MG63 (cell line): ENCODE data around the gene TFF2. TPM values are rescaled to one million over a fixed set of nuclear protein-coding genes. Genes with fewer than 3 reads are reported as not detected.

Experiments used
- DNase-seq: peaks from one replicate; pipeline ENCODE4 v3.0.0-alpha.2; 2020
- H3K27me3 ChIP-seq: fragments of 250-450 bp; sonication (Bioruptor Pico); 2 replicates; pipeline ENCODE4 v1.5.1; 2020; ENCODE audit warnings: mild to moderate bottlenecking, moderate library complexity
- H3K36me3 ChIP-seq: fragments of 250-450 bp; sonication (Bioruptor Pico); 2 replicates; pipeline ENCODE4 v1.5.1; 2020; ENCODE audit warnings: mild to moderate bottlenecking, moderate library complexity
- H3K4me3 ChIP-seq: fragments of 250-450 bp; sonication (Bioruptor Pico); 2 replicates; pipeline ENCODE4 v1.5.1; 2020; ENCODE audit warnings: mild to moderate bottlenecking, moderate library complexity
- H3K9me3 ChIP-seq: fragments of 250-450 bp; sonication (Bioruptor Pico); 2 replicates; pipeline ENCODE4 v1.5.1; 2020; ENCODE audit warnings: mild to moderate bottlenecking, moderate library complexity
- total RNA-seq: library from RNA; depleted of rRNA; stranded (reverse); fragments of >200 nt; shearing (Covaris generic); gene quantifications from 2 replicates; pipeline ENCODE4 v1.2.3, GENCODE V29; 2014; ENCODE audit warnings: low replicate concordance

Gene TFF2
- total RNA-seq, 1 experiment from 2014 or later, result not detected

DNA sequence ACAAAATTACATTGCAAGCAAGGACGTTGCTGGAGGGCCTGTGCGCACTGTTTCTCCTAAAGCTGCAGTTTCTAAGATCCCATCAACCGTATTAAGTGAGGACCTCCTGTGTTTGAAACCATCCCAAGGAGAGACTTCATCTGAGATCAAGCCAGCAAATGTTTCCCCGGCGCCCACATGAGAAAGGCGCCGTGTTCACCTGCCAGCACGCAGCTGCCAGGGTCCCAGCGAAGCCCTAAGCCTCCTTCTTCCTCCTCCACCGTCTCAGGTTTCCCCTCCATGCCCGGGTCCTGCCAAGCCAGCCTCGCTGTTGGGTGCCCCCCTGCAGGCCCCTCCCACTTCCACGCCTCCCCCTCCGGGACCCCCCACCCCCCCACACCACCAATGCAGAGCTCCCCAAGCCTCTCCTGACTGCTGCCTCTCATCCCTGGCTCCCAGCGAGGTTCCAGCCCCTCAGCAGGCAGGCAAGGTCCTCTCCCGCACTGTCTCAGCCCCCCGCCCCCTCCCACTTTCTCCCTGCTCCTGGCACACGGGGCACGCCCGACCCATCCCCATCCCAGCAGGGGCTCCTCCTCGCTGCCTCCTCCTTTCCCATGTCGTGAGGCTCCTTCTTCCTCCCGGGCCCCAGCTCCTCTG, 24.2 kb upstream of the TFF2 start:
- peaks cover under 1% of the 10 kb centered on the region; the same call in 1 of the 2 replicates for H3K27me3 ChIP-seq
- no peak overlapping the region for H3K4me3 ChIP-seq
- no peaks in the 10 kb centered on the region for H3K9me3 ChIP-seq
- H3K36me3 ChIP-seq, result no peaks in the 10 kb centered on the region
- no peak for DNase-seq

- no peak for DNase-seq
- Histone ChIP-seq H3K9me3 (no peaks in the 10 kb centered on the region), H3K27me3 (no peaks in the 10 kb centered on the region), H3K36me3 (no peaks in the 10 kb centered on the region), H3K4me3 (no peak overlapping the region)
Measured at GRCh38 chr21:42374457-42374856, 23.7 kb upstream of the TFF2 start.

DNA sequence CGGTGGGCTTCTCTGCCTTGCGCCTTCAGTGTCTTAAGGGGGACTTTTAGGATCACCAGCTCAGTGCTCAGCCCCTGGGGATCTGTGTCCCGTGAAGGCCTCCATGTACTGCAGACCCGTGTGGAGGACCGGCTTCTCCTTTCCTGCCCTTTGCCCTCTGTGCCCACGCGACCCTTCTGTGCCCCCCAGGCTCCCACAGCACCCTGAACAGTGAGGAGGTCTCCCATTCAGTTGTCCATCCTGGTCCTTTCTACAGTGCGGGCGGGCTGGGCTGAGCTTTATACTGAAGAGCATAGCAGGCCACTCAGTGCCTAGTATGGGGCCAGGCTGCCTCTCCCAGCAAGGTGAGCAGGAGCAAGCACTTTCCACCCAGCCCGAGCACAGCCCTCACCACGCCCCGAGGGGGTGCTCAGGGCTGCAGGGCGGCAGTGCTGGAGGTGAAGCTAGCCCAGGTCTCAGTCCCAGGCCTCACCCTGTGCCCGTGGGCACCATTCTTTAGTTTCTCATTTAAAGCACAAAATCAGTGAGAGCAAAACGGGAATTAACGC, 23.2 kb upstream of the TFF2 start:
- H3K36me3 ChIP-seq, result no peaks in the 10 kb centered on the region
- H3K9me3 ChIP-seq, result no peaks in the 10 kb centered on the region
- H3K27me3 ChIP-seq, result no peaks in the 10 kb centered on the region
- no peak for DNase-seq
- no peak overlapping the region for H3K4me3 ChIP-seq

DNA sequence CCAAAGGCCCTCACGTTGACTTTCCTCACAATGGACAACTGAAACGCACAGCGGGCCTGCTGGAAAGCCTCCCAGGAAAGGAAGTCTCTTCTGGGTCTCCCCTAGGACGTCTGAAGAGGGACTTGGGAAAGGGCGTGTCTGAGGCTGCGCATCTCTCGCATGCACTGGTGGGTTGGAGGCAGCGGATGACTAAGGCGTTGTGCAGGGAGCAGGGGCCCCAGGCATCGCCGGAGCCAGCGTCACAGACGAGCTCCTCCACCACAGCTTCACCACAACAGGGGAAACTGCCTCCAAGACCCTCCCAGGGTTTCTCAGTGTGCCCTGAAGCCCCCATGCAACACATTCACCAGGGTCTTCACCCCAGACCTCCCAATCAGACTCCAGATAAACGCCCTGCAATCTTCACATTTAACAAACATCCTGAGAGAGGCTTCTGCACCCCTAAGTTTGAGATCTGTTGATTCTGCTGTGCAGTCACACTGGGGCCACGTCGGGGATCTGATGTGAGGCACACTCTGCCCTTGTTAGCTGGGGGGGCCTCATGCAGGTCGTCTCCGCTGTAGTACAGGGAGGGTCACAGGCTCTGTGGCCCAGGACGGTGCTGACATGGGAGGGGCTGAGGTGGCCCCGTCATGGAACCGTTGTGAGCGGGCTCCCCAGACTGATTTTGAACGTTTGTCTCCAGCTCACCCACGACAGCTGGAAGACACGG, 22.6 kb upstream of the TFF2 start:
- no peaks in the 10 kb centered on the region for H3K27me3 ChIP-seq
- DNase-seq, result no peak
- no peak overlapping the region for H3K4me3 ChIP-seq
- no peaks in the 10 kb centered on the region for H3K36me3 ChIP-seq
- H3K9me3 ChIP-seq, result no peaks in the 10 kb centered on the region

GRCh38 chr21:42370894-42371654, 20.3 kb upstream of the TFF2 start:
- H3K4me3 ChIP-seq, result no peak overlapping the region
- DNase-seq, result no peak
- no peaks in the 10 kb centered on the region for H3K9me3 ChIP-seq
- no peaks in the 10 kb centered on the region for H3K36me3 ChIP-seq
- no peaks in the 10 kb centered on the region for H3K27me3 ChIP-seq

GRCh38 chr21:42369821-42370220, 19.0 kb upstream of the TFF2 start:
- Histone ChIP-seq H3K4me3 (no peak overlapping the region), H3K9me3 (no peaks in the 10 kb centered on the region), H3K27me3 (no peaks in the 10 kb centered on the region), H3K36me3 (no peaks in the 10 kb centered on the region)
- no peak for DNase-seq

DNA sequence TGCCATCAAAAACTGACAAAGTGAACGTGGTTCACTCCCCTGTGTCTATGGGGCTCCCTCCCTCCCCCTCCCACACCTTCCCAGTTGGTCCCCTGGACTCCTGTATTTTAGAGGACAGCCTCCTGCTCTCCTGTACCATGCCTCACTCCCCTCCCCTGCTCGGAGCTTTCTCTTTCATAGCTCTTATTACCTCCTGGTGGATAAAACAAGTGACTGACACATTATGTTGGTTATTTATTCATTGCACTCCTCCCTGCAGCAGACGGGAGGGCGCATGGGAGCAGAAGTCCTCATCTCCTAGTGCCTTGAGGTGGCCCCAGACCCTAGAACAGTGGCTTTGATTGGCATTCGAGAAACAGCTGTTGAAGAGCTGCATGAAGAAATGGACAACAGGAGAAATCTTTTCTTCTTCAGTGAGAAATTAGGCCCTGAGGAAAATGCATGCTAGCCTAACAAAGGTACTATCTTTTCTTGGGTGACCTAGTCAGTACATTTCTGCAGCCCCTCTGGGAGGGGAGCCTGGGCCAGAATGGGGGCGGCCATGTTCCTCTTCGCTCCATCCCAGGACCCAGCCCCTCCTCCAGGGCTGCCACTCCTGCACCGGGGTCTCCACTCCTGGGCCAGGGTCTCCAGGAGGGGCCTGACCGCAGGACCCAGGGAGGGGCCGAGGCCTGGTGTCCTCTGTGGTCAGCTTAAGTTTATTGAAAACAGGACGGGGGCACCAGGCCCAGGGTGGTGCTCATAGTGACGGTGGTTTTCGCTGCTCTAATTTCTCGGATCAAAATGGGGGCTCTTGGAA, 16.8 kb upstream of the TFF2 start:
- DNase-seq, result no peak
- Histone ChIP-seq H3K4me3 (no peak overlapping the region), H3K9me3 (no peaks in the 10 kb centered on the region), H3K27me3 (peaks cover 4% of the 10 kb centered on the region; the same call in 1 of the 2 replicates), H3K36me3 (no peaks in the 10 kb centered on the region)

DNA sequence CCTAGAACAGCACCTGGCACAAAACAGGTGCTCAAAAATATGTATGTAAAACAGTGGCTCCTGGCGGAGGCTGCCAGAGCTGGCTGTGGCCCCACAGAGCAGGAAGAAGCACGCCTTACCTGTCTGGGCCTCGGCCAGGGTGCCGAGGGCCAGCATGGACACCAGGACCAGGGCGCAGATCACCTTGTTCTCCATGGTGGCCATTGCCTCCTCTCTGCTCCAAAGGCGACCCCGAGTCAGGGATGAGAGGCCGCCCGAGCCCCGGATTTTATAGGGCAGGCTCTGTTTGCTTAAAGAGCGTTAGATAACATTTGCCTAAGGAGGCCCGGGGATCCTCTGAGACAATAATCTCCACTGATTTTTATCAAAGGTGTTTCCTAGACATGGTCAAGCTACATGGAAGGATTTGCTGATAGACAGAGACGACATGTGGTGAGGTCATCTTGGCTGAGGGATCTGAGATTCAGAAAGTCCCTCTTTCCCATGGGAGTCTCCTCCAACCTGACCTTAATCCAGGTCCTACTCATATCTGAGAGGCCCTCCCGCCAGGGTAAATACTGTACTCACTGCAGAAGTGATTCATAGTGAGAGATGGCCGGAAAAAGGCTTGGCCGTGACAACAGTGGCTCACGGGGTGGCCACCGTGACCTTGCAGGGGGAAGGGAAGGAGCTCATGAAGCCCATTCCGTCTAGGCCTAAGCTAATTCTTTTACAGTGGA, 15.7 kb upstream of the TFF2 start, which contains the start of gene TFF1:
Gene TFF1 (minus strand): TSS at position 244 of the 719 bp plus-strand sequence. CDS start 40 bp downstream, at position 204.
- Histone ChIP-seq H3K36me3 (no peaks in the 10 kb centered on the region), H3K27me3 (peaks cover 6% of the 10 kb centered on the region), H3K4me3 (no peak within 1 kb of the TSS), H3K9me3 (no peaks in the 10 kb centered on the region)
- DNase-seq, result no peak

DNA sequence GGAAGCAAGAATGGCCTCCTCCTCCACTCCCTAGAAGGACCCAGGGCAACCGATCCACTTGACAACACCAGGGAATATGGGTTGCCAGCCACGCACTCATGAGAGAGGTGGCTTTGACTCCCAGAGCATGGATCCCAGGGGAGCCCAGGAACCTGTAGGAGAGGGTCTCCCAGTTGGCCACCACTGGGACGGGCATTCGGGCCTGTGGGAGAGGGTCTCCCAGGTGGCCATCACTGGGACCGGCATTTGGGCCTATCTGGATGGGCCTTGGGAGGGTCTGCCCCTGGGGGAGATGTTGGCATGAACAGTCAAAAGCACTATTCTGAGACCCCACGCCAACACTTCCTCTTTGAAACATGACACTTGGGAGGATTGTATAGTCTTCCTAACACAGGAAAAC, 15.0 kb upstream of the TFF2 start:
- Histone ChIP-seq H3K9me3 (no peaks in the 10 kb centered on the region), H3K36me3 (no peaks in the 10 kb centered on the region), H3K4me3 (no peak overlapping the region), H3K27me3 (peaks cover 6% of the 10 kb centered on the region)
- DNase-seq, result no peak

DNA sequence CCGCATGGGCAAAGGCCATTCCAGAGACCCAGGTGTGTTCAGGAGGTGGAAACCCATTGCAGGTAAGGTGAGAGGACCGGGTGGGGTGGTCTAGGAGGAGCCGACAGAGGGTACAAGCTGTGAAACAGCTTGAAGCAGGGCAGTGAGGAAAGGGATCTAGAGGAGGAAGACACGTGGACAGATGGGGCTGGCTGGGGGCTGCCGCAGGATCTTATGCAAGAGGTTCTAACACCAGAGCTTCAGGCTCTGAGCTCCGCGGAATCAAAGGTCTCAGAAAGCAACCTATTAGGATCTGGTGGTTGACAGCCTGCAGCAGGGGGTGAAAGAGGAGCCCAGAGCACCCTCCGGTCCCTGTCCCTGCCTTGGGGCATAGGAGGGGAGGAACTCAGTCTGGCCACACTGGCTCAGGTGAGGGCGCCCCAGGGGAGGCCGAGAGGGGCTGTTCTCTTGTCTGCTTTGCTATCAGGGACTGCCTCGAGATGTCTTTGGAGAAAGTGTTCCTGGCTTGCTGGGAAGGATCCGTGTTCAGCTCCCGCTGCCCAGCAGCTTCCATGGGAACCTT, 13.6 kb upstream of the TFF2 start:
- Histone ChIP-seq H3K9me3 (peaks cover 5% of the 10 kb centered on the region; the same call in 1 of the 2 replicates), H3K36me3 (no peaks in the 10 kb centered on the region), H3K4me3 (no peak overlapping the region), H3K27me3 (peaks cover 6% of the 10 kb centered on the region)
- DNase-seq, result no peak

DNA sequence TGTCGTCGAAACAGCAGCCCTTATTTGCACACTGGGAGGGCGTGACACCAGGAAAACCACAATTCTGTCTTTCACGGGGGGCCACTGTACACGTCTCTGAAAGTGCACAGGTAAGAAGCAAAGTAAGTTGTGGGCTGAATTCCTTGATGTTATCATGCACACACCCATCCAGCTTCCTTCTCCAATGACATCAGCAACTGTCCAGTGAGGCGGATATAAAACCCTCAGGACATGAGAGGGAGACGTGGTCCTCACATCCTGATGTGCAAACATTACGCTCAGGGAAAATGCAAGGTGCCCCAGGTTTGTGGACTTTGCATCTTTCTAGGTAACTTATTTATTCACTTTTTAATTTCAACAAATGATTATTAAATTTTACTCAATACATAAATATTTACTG, 12.5 kb upstream of the TFF2 start:
- H3K27me3 ChIP-seq, result peaks cover 6% of the 10 kb centered on the region
- no peak for DNase-seq
- no peak overlapping the region for H3K4me3 ChIP-seq
- H3K9me3 ChIP-seq, result peaks cover 5% of the 10 kb centered on the region; the same call in 1 of the 2 replicates
- no peaks in the 10 kb centered on the region for H3K36me3 ChIP-seq

- Histone ChIP-seq H3K27me3 (peaks cover 7% of the 10 kb centered on the region), H3K4me3 (no peak overlapping the region), H3K36me3 (no peaks in the 10 kb centered on the region), H3K9me3 (peaks cover 5% of the 10 kb centered on the region; the same call in 1 of the 2 replicates)
- no peak for DNase-seq
Measured at GRCh38 chr21:42362700-42363099, 11.9 kb upstream of the TFF2 start.

DNA sequence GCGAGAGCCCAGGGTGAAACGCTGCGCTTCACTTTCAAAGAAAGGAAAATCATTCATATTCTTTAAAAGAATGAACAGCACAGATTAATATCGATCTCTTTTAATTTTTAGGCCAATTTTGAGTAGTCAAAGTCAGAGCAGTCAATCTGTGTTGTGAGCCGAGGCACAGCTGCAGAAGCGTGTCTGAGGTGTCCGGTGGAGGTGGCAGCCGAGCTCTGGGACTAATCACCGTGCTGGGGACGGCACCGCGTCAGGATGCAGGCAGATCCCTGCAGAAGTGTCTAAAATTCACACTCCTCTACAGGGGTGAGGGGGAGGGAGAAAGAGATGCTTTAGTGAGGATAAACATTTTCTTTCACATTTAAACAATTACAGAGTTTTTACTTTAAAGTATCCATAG, 11.4 kb upstream of the TFF2 start:
- H3K4me3 ChIP-seq, result no peak overlapping the region
- H3K27me3 ChIP-seq, result peaks cover 9% of the 10 kb centered on the region
- no peak for DNase-seq
- H3K9me3 ChIP-seq, result peaks cover 5% of the 10 kb centered on the region; the same call in 1 of the 2 replicates
- no peaks in the 10 kb centered on the region for H3K36me3 ChIP-seq

DNA sequence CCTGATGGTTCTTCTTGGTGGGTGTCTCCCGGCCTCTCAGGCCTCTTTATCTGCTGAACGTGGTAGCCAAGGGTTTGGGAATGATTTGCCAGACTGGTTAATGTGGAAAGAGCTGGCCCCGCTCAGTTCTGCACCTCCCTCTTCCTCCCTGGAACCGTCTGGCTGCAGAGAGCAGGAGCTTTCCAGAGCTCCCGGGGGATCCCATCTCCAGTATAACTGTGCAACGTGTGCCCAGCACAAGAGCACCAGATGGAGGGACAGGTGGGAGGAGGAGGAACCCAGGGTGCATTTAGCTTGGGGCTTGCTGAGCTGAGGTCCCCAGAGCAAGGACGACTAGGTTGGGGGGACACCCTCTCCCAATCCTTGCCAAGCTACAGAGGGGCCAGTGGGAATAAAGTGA, 10.5 kb upstream of the TFF2 start:
- H3K9me3 ChIP-seq, result peaks cover 5% of the 10 kb centered on the region; the same call in 1 of the 2 replicates
- no peak for DNase-seq
- no peaks in the 10 kb centered on the region for H3K36me3 ChIP-seq
- H3K27me3 ChIP-seq, result peaks cover 9% of the 10 kb centered on the region
- no peak overlapping the region for H3K4me3 ChIP-seq

GRCh38 chr21:42360317-42360716, 9.5 kb upstream of the TFF2 start:
- no peak for DNase-seq
- H3K4me3 ChIP-seq, result no peak overlapping the region
- H3K27me3 ChIP-seq, result peaks cover 9% of the 10 kb centered on the region
- no peaks in the 10 kb centered on the region for H3K36me3 ChIP-seq
- peaks cover 5% of the 10 kb centered on the region; the same call in 1 of the 2 replicates for H3K9me3 ChIP-seq
